Vagina (tissue), 2 donors: ENCODE data around the gene SLC29A2. TPM values are rescaled to one million over a fixed set of nuclear protein-coding genes. Genes with fewer than 3 reads are reported as not detected.
A peak's percentile ranks its signal among the peaks of the same experiment; 100 is the strongest.
"Not testable (repeated sequence)": the region's sequence is repeated elsewhere in the genome, so short reads cannot be mapped to it uniquely, and the experiment has no call there.

ENCODE experiments used
- DNase-seq, 2 donors: peaks; one replicate each; pipeline ENCODE4 v3.0.0-alpha.2; 2017; ENCODE audit errors: extremely low spot score in 2 of 2
- H3K27ac ChIP-seq: fragments of 200-600 bp; sonication (generic); one replicate; pipeline ENCODE4 v1.5.1; 2019
- H3K27me3 ChIP-seq: fragments of 200-600 bp; sonication (generic); one replicate; pipeline ENCODE4 v1.5.1; 2019
- H3K36me3 ChIP-seq, 2 donors: fragments of 200-600 bp; sonication (generic); one replicate each; pipeline ENCODE4 v1.5.1; 2017 to 2019
- H3K4me1 ChIP-seq: fragments of 200-600 bp; sonication (generic); one replicate; pipeline ENCODE4 v1.5.1; 2019
- H3K4me3 ChIP-seq, 2 donors: fragments of 200-600 bp; sonication (generic); 1 replicate in 1 of 2; 2 replicates in 1 of 2; pipeline ENCODE4 v1.5.1; 2016 to 2019
- H3K9me3 ChIP-seq: fragments of 200-600 bp; sonication (generic); one replicate; pipeline ENCODE4 v1.5.1; 2019
- POLR2A ChIP-seq, 2 donors: fragments of 450-650 bp; IDR thresholded peaks; one replicate each; pipeline ENCODE4 v1.6.1; 2017; ENCODE audit warnings: antibody characterized with exemption in 2 of 2, mild to moderate bottlenecking in 2 of 2, moderate library complexity in 2 of 2
- POLR2AphosphoS5 ChIP-seq, 2 donors: sonication (generic); formaldehyde crosslinking; IDR thresholded peaks; one replicate each; pipeline ENCODE4 v1.9.0; 2017; ENCODE audit warnings: antibody characterized with exemption in 2 of 2, mild to moderate bottlenecking in 2 of 2, low read depth in 1 of 2; ENCODE audit not compliant: insufficient read depth in 1 of 2
- intact Hi-C: fragments of 100-400 bp; cut with DNase I; formaldehyde crosslinking; loops from one replicate; pipeline ENCODE4 v1.15.1; 2023
- total RNA-seq: library from RNA; depleted of rRNA; stranded (reverse); fragments of >200 nt; gene quantifications from one replicate; pipeline ENCODE4 v1.2.3, GENCODE V29; 2016
- TF ChIP-seq, protein P1 (sequence below), 3 experiments: fragments of 450-650 bp in 2 of 3; fragments of 200-600 bp in 1 of 3; sonication (generic) in 1 of 3; IDR thresholded peaks; one replicate each; pipeline ENCODE4 v1.5.1; 2017 to 2019; ENCODE audit warnings: antibody characterized with exemption in 3 of 3, mild to moderate bottlenecking in 2 of 3, moderate library complexity in 2 of 3

The SLC29A2 gene
- total RNA-seq, 1 donor from 2014 or later = 4.2 TPM

DNA sequence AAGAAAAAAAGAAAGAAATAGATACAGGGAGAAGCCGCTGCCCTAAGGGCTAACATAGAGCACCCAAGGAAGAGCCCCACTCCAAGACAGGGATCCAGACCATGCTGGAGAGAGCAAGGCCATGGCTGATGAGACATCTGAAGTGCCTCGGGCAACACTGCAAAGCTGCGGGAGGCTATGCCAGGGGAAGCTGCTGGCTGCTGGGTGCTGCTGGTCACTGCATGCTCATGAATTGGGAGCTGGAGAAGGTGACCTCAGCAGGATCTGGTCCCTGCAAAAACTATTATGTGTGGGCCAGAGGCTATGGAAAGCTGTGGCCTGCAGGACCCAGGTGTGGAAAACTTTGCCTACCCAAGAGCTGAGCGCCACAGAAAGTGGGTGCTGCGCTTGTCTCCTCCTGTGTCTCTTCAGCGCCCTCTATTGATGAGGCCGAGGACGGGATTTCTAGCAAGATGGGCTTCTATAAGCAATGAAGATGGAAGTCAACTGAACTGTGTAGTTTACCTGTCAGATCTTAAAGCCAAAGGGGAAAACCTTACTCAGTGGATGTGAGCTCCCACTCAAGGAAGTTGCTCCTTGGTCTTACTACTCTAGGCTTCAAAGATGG is 17.3 kb upstream of the SLC29A2 start:
- intact Hi-C loops = loop anchor here (5.0 kb wide), 1 partner anchor 62 kb away; no protein-coding TSS in a partner anchor
- TF ChIP-seq, protein P1, sequence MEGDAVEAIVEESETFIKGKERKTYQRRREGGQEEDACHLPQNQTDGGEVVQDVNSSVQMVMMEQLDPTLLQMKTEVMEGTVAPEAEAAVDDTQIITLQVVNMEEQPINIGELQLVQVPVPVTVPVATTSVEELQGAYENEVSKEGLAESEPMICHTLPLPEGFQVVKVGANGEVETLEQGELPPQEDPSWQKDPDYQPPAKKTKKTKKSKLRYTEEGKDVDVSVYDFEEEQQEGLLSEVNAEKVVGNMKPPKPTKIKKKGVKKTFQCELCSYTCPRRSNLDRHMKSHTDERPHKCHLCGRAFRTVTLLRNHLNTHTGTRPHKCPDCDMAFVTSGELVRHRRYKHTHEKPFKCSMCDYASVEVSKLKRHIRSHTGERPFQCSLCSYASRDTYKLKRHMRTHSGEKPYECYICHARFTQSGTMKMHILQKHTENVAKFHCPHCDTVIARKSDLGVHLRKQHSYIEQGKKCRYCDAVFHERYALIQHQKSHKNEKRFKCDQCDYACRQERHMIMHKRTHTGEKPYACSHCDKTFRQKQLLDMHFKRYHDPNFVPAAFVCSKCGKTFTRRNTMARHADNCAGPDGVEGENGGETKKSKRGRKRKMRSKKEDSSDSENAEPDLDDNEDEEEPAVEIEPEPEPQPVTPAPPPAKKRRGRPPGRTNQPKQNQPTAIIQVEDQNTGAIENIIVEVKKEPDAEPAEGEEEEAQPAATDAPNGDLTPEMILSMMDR (IDR thresholded peaks at IDR 0.05) = peak in 2 of 3 experiments; percentile 23 to 54
- TF ChIP-seq POLR2AphosphoS5 (IDR thresholded peaks at IDR 0.05; ENCODE audit: insufficient read depth in 1 of 2, low read depth in 1 of 2) (no peak), POLR2A (IDR thresholded peaks at IDR 0.05) (no peak)
- H3K27ac ChIP-seq = no peak overlapping the region

DNA sequence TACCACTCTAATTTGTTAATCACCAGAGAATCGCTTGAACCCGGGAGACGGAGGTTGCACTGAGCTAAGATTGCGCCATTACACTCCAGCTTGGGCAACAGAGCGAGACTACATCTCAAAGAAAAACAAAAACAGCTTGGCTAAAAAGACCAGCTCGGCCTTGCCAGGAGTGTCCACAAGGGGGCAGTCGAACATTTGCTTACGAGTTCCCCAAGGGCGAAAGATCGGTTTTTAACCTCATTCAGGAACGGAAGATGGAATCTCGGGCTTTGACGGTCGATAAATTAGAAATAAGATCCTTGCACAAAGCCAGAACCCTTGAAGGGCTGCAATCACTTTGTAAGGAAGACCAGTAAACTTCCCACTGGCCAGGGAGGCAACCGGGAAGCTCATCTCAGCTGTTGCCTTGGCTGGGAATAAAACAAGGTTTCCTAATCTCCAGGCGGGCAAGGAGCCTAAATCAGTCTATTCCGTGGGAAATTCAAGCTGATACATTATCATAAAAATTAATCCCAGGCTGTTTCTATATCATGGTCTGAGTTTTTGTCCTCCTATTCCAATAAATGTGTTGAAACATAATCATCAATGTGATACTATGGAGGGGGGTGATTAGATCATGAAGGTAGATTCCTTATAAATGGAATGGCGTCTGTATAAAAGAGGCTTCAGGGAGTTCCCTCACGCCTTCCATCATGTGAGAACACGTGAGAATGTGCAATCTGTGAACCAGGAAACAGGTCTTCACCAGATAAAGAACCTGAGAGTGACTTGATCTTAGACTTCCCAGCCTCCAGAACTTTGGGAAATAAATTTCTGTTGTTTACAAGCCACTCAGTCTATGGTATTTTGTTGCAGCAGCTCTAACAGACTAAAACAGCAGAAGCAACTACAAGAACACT is 14.9 kb upstream of the SLC29A2 start:
- H3K27me3 ChIP-seq = no peaks in the 10 kb centered on the region
- peak overlapping the region; percentile 20 for H3K27ac ChIP-seq
- no peaks in the 10 kb centered on the region for H3K4me1 ChIP-seq
- H3K9me3 ChIP-seq = no peaks in the 10 kb centered on the region
- H3K36me3 ChIP-seq = no peaks in the 10 kb centered on the region
- TF ChIP-seq POLR2A (IDR thresholded peaks at IDR 0.05) (no peak), POLR2AphosphoS5 (IDR thresholded peaks at IDR 0.05; ENCODE audit: insufficient read depth in 1 of 2, low read depth in 1 of 2) (peak in 1 of 2 donors; percentile 29)
- TF ChIP-seq, protein P1 (IDR thresholded peaks at IDR 0.05) = peak; percentile 81 to 88 (median 85)
- peak overlapping the region; percentile 16 to 19 for H3K4me3 ChIP-seq
- DNase-seq = peak in 1 of 2 donors; percentile 83
- intact Hi-C loops = loop anchor here (5.0 kb wide), 1 partner anchor 59 kb away; no protein-coding TSS in a partner anchor

More for the DNA sequence above, 17.3 kb upstream of the SLC29A2 start:
- H3K36me3 ChIP-seq = no peaks in the 10 kb centered on the region
- no peaks in the 10 kb centered on the region for H3K4me1 ChIP-seq
- H3K27me3 ChIP-seq = no peaks in the 10 kb centered on the region
- no peaks in the 10 kb centered on the region for H3K9me3 ChIP-seq
- no peak overlapping the region for H3K4me3 ChIP-seq
- DNase-seq = no peak

DNA sequence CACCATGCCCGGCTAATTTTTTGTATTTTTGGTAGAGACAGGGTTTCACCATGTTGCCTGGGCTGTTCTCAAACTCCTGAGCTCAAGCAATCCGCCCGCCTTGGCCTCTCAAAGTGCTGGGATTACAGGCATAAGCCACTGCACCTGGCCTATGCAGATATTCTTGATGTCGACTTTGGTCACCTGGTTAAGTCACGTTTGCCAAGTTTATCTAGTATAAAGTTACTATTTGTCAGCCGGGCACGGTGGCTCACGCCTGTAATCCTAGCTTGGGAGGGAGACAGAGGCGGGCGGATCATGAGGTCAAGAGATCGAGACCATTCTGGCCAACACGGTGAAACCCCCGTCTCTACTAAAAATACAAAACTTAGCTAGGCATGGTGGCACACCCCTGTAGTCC is 12.8 kb upstream of the SLC29A2 start:
- H3K36me3 ChIP-seq, H3K4me3 ChIP-seq, H3K27ac ChIP-seq, DNase-seq, H3K4me1 ChIP-seq, intact Hi-C loops, H3K9me3 ChIP-seq, H3K27me3 ChIP-seq: not testable (repeated sequence)

DNA sequence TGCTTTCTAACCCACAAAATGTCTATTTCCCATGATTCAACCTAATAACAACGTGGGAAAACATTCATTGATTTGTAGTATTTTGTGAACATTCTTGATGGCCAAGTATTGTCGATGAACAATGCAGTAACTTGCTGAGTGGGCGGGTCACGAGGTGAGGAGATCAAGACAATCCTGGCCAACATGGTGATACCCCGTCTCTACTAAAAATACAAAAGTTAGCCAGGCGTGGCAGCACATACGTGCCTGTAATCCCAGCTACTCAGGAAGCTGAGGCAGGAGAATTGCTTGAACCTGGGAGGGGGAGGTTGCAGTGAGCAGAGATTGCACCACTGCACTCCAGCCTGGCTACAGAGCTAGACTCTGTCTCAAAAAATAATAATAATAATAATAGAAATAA is 8.7 kb upstream of the SLC29A2 start:
- DNase-seq, H3K4me1 ChIP-seq, H3K4me3 ChIP-seq, intact Hi-C loops, H3K36me3 ChIP-seq, H3K9me3 ChIP-seq, H3K27me3 ChIP-seq, H3K27ac ChIP-seq: not testable (repeated sequence)

DNA sequence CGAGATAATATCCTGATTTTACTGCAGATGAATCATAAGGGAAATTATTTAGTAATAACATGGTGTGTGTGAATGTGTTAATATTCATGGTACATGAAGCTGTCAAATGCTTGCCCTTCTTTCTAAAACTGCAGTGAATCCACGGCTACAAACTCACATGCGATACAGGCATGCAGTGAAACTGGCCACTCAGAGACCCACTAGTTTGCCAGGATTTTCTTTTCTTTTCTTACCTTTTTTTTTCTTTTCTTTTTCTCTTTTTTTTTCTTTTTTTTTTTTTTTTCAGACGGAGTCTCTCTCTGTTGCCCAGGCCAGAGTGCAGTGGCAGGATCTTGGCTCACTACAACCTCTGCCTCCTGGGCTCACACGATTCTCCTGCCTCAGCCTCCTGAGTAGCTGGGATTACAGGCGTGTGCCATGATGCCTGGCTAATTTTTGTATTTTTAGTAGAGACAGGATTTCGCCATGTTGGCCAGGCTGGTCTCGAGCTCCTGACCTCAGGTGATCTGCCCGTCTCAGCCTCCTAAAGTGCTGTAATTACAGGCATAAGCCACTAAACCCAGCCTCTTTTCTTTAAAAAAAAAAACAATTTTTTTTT is 2.2 kb upstream of the SLC29A2 start:
- peaks cover 28% of the 10 kb centered on the region for H3K4me1 ChIP-seq
- not testable (repeated sequence) for DNase-seq

DNA sequence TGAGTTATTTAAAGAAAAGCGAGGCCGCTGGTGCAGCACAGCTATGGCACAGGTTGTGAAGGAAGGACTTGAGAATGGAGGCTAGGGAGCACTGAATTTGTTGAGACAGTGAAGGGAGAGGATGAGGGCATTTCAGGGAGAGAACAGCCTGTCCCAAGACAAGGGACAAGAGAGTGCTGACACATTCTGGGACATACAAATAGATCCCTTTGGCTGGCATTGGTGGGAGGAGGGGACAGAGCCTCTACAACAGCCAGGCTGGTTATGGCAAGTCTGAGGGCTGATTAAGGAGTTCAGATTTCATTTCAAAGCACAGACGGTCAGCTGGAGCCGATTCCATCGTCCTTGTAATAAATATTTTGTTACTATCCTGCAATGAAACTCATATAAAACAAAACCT is 1.7 kb upstream of the SLC29A2 start:
- intact Hi-C loops = no loop called here
- Histone ChIP-seq H3K9me3 (no peaks in the 10 kb centered on the region), H3K27me3 (no peaks in the 10 kb centered on the region), H3K27ac (no peak overlapping the region), H3K4me1 (peaks cover 28% of the 10 kb centered on the region), H3K4me3 (no peak overlapping the region), H3K36me3 (no peaks in the 10 kb centered on the region)
- TF ChIP-seq, protein P1 (IDR thresholded peaks at IDR 0.05) = no peak
- no peak for TF ChIP-seq POLR2AphosphoS5 (IDR thresholded peaks at IDR 0.05; ENCODE audit: insufficient read depth in 1 of 2, low read depth in 1 of 2)
- no peak for TF ChIP-seq POLR2A (IDR thresholded peaks at IDR 0.05)
- no peak for DNase-seq

More for the DNA sequence above, 2.2 kb upstream of the SLC29A2 start:
- intact Hi-C loops, H3K36me3 ChIP-seq, H3K4me3 ChIP-seq, H3K27me3 ChIP-seq, H3K27ac ChIP-seq, H3K9me3 ChIP-seq: not testable (repeated sequence)
